NCI-H146 (cell line): ENCODE measurements around the gene SLC35E2B.
"Not testable (repeated sequence)": the region's sequence is repeated elsewhere in the genome, so short reads cannot be mapped to it uniquely, and the experiment has no call there.

Experiments used
- DNase-seq: peaks from one replicate; lab custom pipeline; 2025; lab: John Stamatoyannopoulos, UW

SLC35E2B gene

DNA sequence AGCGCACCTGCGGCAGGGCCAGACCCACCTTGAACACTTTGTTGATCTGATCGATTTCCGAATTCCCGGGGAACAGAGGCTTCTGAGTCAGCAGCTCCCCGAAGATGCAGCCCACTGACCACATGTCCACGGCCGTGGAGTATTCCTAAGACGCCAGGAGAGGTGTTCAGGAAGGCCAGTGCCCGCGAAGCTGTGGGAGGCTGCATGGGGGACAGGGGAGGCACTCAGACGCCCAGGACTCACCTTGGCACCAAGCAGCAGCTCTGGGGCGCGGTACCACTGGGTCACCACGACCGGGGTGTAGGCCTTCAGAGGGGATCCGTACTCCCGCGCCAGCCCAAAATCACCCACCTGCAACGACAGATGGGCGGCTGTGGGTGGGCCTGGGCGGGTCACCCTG, 11.2 kb upstream of the SLC35E2B start:
- DNase-seq = no peak

DNA sequence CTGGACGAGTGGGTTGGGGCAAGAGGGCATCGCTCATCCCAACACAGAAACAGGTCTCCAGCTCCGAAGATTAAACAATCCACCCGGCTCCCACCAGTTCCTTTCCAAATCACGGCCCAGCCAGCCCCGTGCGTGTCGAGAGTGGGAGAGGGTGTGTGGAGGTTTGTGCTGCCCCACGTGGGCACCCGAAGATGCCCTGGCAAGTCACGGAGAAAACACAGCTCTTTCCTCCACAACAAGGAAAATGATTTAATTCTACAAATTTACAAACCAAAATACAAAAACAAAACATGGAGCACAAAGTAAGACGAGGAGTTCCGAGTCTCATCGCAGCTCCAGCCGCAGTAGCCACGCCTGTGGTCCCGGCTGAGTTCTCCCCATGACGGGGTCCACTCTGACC, 9.9 kb upstream of the SLC35E2B start:
- not testable (repeated sequence) for DNase-seq

DNA sequence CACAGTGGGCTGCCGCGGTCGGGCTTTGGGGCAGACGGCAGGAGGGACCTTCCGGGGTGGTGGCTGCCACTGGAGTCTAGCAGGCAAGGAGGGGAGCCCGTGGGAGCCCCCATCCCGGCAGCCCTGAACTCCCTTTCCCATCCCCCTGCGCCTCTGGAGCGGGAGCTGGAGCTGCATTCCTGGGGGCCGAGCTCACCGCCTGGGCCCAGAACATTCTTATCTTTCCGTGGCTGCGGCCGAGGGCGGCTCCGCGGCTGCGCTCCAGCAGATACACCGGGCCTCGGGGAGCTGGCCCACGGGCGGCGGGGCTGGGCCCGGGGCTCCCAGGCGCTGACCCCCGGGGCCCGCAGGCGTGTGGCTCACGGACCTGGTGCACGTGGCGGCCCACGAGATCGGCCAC, 8.0 kb upstream of the SLC35E2B start:
- DNase-seq = not testable (repeated sequence)

DNA sequence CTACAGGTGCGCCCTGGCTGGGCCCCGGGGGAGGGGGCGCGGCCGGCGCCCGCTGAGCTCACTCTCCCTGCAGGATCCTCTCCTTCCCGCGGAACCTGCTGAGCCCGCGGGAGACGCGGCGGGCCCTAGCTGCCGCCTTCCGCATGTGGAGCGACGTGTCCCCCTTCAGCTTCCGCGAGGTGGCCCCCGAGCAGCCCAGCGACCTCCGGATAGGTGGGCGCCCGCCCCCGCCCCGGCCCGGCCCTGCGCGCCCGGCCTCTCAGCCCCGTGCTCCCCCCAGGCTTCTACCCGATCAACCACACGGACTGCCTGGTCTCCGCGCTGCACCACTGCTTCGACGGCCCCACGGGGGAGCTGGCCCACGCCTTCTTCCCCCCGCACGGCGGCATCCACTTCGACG, 7.5 kb upstream of the SLC35E2B start:
- DNase-seq = not testable (repeated sequence)

DNA sequence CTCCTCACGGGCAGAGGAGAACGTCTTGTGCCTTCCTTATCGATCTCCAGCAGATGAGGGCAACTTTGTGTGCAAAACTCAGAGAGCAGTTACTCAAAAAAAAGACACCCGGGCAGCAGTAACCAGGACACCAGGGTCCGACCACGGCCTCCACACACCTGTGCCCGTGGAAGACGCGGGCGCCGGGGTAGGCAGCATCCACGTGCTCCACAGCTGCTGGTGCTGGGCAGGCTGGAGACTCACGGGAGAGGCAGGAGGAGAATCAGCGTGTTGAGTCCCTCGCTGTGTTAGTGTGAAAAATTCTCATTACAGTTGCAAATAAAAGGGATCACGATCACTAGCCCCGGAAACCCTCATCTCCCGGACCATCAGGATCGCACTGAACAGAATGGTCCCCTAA, 6.5 kb upstream of the SLC35E2B start:
- not testable (repeated sequence) for DNase-seq

DNA sequence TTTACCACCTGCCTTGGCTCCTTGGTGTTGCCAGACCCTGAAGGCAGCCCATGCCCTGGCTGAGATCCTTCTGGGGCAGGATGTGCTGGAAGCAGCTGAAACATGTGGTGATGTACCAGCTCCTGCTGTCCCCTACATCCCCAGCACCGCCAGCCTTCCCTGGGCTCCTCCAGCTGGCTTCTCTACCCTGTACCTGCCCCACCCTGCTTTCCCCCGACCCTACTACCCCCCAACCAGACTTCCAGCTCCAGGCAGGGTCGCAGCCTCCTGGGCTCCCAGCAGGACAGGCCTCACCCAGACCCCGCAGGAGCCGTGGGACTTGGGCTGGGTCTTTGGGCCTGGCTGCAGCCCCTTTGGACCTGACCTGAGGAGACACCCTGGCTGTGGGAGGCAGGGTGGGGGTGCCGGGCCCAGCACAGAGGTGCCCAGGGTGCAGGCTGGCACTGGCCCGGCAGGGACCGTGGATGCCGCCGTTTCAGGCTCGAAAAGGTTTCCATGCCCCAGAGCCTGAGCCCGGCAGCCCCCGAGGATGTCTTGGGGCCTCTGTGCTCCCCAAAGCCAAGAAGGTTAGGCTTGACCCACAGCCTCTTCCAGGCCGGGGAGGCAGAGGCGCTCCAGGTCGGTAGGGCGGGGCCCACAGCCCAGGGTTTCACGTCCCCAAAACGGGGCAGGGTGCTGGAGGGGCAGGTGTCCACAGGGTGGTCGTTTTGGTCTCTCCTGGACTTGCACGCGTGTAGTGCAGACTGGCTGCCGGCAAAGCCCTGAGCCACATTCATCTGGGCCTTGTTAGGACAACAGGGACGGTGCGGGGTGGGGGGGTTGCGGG, 5.0 kb upstream of the SLC35E2B start:
- not testable (repeated sequence) for DNase-seq

DNA sequence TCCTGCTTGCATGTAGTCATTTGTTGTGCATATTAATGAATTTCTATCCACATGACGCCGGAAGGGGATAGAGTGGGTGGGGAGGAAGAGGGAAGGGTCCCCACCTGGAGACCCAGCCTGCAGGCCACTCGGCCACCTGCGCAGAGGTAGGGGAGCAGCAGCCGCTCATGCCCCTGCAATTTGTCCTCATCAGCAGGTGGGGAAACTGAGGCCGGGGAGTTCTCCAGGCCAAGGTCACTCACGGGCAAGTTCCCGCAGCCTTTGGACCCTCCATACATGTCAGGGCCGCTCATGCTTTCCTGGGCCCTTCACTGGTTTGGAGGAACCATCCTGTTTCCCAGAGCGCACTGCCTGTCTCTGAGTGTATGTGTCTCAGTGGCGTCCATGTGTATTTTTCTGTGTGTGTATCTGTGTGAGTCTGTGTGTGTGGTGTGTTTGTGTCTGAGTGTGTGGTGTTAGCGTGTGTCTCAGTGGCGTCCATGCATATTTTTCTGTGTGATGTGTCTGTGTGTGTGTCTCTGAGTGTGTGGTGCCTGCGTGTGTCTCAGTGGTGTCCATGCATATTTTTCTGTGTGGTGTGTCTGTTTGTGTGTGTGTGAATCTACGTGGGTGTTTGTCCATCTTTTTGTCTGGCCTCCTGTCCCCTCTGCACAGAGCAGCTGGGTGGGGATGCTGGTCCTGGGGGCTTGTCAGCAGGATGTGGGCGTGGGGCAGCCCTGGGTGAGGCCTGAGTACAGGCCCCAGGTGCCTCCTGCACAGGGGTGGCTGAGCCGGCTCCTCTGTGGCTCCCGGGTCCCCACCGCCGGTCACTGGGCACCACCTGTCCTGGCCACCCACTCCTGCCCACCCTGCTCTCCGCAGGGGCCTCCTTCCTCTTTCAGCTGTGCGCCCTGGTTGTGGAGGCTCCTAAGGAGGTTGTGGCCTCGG, 4.1 kb upstream of the SLC35E2B start:
- not testable (repeated sequence) for DNase-seq

DNA sequence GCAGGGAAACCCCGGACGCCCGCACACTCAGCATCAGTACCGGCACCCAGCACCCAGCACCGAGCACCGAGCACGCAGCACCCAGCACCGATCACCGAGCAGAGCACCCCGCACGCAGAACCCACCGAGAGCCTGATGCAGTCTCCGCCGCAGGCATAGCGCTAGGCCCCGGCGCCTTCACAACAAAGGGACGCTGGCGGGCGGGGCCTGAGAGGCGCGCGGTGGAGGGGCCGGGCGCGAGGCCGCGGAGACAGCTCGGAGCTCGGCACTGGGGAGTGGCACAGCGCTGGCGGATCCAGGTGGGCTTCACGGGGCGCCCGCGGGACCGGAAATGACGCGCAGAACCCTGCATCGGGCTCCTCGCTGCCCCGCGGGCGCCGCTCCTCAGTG, 276 bp downstream of the SLC35E2B start:
- peak; percentile 73 for DNase-seq

DNA sequence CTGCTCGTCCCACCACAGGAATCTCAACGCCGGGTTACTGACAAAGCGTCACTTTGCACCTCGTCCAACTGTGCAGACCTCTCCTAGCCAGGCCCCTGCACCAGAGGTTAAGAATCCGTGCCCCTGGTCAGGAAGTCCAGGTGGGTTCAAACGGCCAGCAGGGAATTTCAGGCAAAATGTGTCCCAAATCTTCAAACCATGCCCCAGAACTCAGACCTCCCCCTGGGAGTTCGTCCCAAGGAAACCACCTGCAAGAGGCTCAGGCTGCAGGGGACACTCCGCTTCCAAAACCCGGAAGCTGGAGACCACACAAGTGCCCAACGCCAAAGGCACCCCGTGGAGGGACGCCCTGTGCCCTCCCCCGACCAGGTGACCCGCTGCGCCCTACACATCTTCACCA, 1.2 kb downstream of the SLC35E2B start:
- not testable (repeated sequence) for DNase-seq

DNA sequence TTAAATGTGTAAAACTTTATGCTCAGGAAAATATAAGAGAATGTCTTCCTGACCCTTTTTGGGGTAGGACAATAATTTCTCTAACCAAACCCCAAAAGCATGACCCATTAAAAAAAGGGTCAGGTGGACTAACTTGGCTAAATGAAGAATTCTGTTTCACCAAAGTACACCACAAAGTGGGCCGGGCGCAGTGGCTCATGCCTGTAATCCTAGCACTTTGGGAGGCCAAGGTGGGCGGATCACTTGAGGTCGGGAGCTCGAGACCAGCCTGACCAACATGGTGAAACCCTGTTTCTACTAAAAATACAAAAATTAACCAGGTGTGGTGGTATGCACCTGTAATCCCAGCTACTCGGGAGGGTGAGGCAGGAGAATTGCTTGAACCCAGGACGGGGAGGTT, 3.1 kb downstream of the SLC35E2B start:
- not testable (repeated sequence) for DNase-seq

DNA sequence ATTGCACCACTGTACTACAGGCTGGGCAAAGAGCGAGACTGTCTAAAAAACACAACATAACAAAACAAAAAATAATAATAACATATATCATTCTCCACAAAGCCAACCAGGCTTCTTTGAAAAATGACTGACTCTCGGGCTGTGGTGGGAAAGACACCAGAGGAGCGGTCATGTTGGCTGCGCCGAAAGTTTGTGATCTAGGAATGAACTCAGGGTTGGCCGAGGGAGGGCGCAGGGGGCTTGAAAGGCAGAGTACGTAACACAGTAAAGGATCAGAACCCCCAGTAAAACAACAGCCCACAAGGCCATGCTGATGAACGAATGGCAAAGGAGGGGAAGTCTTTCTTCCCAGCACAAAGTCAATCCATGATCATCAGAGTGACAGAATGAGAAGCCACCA, 4.7 kb downstream of the SLC35E2B start:
- DNase-seq = no peak

DNA sequence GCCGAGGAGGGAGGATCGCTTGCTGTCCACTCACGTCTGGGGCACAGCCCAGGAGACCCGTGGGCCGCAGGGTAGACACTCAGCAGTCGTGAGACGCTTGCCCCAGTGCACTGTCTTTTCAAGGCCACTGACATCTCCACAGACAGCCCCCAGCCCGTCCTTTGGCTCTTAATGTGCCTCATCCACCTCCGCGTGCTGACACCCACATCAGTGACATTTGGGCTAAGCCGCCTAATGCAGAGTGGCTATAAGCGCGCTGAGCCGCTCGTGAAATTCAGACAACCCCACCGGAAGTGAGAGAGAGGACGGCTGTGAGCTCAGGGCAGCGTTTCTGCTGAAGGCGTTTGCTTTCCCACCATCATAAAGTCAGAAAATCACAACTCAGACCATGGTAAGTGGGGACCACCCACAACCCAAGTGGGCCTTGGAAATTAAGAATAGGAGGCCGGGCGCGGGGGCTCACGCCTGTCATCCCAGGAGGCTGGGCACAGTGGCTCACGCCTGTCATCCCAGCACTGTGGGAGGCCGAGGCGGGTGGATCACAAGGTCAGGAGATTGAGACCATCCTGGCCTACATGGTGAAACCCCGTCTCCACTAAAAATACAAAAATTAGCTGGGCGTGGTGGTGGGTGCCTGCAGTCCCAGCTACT, 8.4 kb downstream of the SLC35E2B start:
- no peak for DNase-seq

DNA sequence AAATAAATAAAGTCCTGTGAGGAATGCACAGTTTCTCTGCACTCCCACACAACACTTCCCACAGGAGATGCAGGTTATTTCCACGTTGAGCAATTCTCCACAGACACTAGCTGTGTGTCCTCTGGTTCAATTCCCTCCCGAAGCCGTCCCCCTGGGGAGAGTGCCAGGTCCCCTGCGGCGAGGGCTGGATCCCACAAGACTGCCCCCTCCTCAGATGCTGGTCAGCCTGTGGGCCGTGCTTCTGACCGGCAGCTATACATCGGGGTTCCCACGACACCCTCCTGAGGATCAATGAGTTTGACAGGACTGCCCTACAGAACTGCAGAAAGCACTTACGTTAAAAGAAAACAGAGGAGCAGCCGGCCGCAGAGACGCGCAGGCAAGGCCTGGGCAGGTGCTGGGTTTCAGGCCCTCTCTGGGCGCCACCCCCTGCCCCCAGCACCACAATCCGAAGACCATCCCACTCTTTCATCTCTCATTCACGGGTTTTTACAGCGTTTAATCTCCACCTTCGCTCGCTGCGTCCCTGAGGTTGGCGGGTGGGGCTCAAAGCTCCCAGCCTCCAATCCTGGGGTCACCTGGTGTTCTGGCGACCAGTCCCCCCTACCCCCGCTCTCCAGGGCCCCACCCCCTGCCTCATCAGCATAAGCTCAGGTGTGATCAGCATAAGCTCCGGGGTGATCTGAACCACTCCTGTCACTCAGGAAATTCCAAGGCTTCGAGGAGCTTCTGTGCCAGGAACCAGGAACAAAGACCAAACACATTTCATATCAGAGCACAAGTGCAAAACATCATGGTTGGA, 9.3 kb downstream of the SLC35E2B start:
- no peak for DNase-seq

DNA sequence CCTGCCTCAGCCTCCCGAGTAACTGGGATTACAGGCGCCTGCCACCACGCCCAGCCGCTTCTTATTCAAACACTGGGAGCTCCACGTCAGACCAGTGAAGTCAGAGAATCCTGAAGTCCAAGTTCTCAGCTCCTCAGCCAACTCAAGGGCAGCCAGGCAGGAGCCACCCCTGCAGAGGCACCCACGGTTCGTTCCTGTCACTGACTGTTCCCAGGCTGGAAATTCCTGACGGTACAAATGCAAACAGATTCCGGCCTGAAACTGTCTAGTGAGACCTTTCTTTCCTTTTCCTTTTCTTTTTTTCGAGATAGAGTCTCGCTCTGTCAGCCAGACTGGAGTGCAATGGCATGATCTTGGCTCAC, 11.7 kb downstream of the SLC35E2B start:
- no peak for DNase-seq

DNA sequence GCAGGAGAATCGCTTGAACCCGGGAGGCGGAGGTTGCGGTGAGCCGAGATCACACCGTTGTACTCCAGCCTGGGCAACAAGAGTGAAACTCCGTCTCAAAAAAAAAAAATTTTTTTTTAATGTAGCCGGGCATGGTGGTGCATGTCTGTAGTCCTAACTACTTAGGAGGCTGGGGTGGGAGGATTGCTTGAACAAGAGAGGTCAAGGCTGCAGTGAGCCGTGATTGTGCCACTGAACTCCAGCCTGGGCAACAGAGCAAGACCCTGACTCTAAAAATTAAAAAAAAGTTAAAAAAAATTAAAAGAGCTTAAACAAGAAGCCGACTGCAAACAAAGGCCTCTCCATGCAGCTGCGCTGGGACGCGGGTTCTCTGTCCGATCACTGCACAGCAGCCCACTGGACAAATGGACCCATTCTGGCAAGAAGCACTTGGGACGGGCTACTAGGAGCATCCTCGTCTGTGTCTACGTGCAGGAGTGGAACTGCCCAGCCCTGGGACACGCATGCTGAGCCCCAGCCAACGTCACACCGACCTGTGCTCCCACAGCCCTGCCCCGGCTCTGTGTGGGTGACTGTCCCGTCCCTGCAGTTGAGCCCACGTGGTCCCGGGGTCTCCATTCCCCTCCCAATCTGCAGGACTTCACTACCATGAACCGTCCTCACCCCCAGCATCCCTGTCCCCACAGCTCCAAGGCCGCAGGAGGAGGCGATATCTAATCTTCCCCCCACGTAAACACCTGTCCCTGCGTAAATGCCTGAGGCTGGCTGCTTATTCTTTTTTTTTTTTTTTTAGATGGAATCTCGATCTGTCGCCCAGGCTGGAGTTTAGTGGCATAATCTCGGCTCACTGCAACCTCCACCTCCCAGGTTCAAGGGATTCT, 12.3 kb downstream of the SLC35E2B start:
- no peak for DNase-seq

DNA sequence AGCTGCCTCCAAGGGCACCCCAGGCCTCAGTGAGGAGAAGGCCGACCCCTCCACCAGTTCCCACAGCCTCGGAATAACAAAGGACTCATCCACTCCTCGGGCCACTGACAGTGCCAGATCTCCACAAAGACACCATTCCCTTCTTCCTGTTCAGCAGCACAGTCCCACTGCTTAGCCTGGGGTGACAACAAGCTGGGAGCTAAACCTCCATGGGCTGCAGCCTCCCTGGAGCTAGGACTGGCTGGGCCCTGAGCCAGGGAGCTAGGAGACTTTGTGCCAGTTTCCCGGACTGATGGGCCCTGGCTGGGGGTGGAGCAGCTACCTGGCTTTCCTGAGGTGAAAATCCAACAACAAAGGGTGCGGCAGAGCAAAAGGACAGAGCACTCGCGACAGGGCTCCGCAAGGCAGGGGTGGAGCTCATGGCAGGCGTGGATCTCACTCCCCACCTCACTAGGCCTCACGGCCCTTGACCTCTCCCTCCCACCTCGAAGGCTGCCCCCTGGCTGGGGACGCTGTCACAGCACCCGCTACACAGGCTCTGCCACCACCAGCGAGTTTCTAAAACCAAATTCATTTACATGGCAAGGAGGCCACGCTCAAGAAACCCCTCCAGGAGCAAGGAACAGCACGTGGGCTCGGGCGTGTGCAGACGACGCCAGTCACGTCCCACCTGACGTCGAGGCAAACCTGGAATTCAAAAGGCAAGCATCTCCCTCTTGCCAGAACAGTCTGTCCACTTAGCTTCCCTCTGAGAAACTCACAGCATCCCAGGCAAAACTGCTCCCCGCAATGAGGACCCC, 13.8 kb downstream of the SLC35E2B start:
- DNase-seq = no peak

DNA sequence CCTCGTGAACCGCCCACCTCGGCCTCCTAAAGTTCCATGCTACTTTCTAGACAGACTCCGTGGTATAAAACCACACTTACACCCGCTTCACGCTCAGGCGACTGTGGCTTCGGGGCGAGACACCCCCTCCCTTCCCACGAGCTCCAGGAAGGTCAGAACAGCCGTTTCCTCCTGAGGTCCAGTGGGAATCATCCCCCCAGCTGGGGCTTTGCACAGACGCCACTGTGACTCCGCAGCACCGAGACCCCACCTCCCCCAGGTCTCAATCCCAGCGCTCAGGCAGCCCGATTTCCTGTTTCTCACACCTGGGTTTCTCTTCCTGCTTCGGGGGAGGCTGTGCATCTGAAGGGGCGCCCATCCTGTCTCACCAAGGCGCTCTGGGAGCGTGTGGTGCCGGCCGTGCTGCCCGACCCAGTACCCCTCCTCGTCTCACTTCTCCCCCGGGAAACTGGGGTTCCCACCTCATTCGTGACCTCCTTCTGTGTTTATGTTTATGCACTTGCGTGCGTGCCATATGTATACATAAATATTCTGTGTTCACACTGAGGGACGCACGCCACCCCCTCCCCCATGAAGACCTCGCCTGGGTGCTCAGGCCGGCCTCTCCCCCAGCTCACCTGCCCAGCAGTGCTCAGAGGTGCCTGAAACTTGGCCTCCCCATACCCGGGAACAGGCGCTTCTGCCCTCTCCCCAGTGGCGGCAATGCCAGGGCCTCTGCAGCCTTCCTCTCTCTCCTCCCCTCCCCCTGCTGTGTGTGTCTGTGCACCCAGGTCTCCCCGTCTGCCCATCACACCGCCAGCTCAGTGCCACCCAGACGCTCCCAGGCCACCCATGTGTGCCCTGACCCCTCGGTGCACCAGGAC, 14.6 kb downstream of the SLC35E2B start:
- DNase-seq = no peak

DNA sequence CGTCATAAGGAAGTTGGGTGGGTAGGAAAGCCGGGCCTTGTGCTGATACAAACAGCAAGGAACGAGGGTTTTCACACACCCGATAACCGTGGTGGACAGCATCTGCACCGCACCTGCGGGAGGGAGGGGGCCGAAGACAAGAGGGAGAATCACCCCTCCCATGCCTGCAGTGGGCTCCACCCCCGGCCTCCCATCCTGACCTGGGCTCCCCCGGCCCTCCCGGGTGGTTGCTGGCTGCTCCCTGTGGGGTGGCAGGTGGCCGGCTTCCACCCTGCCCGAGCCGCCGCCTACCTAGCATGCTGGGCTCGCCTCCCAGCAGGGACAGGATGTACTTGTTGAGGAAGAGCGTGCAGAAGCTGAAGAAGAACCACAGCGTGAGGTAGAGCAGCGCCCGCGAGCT, 16.5 kb downstream of the SLC35E2B start:
- DNase-seq = not testable (repeated sequence)

DNA sequence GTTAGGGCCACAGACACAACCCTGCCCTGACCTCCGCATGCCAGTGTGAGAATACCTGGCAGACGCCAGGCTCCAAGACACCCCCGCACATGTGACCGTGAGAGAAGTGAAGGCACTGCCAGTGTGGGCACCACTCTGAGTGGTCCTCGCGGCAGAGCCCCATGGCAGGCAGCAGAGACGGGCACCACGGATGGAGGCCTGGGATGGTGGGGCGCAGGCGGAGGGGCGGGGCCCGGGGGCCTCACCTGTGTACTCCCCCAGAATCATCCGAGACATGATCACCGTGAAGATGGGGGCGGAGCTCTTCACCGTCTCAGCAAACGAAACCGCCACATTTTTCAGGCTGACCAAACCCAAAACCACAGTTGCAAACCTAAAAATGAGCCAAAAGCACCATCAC, 17.4 kb downstream of the SLC35E2B start:
- not testable (repeated sequence) for DNase-seq
